Suprapubic skin (tissue), 4 donors: Measurements from ENCODE around the gene CSF1R. TPM values are rescaled to one million over a fixed set of nuclear protein-coding genes. Genes with fewer than 3 reads are reported as not detected.

Experiments used
- DNase-seq, 2 donors: peaks; one replicate each; pipeline ENCODE4 v3.0.0-alpha.2; 2019; ENCODE audit warnings: low spot score in 2 of 2
- H3K27ac ChIP-seq: fragments of 200-600 bp; sonication (generic); one replicate; pipeline ENCODE4 v1.5.1; 2019
- H3K27me3 ChIP-seq: fragments of 200-600 bp; sonication (generic); one replicate; pipeline ENCODE4 v1.5.1; 2019
- H3K36me3 ChIP-seq: fragments of 200-600 bp; sonication (generic); one replicate; pipeline ENCODE4 v1.5.1; 2019
- H3K4me1 ChIP-seq: fragments of 200-600 bp; sonication (generic); one replicate; pipeline ENCODE4 v1.5.1; 2019
- H3K4me3 ChIP-seq: fragments of 200-600 bp; sonication (generic); one replicate; pipeline ENCODE4 v1.5.1; 2019; ENCODE audit warnings: mild to moderate bottlenecking
- H3K9me3 ChIP-seq: fragments of 200-600 bp; sonication (generic); one replicate; pipeline ENCODE4 v1.5.1; 2019
- CTCF ChIP-seq, 2 donors: fragments of 200-600 bp in 1 of 2; fragments of 450-650 bp in 1 of 2; sonication (generic) in 1 of 2; IDR thresholded peaks; one replicate each; pipeline ENCODE4 v1.5.1; 2016 to 2019; ENCODE audit warnings: antibody characterized with exemption in 2 of 2, mild to moderate bottlenecking in 1 of 2, moderate library complexity in 1 of 2
- EP300 ChIP-seq: sonication (generic); formaldehyde crosslinking; IDR thresholded peaks from one replicate; pipeline ENCODE4 v1.6.1; 2017; ENCODE audit warnings: antibody characterized with exemption
- POLR2A ChIP-seq, 2 donors: fragments of 450-650 bp; IDR thresholded peaks; one replicate each; pipeline ENCODE4 v1.6.1; 2017; ENCODE audit warnings: antibody characterized with exemption in 2 of 2, mild to moderate bottlenecking in 2 of 2, moderate library complexity in 2 of 2
- POLR2AphosphoS5 ChIP-seq, 3 donors: sonication (generic); formaldehyde crosslinking; IDR thresholded peaks; one replicate each; pipeline ENCODE4 v1.6.1; 2017; ENCODE audit warnings: antibody characterized with exemption in 3 of 3
- WGBS: methylation state at CpG from one replicate; pipeline ENCODE4 v1.1.5; 2018; 5-methylcytosine and 5-hydroxymethylcytosine counted together
- total RNA-seq, 4 donors: library from RNA; depleted of rRNA; stranded (reverse); fragments of >200 nt; gene quantifications; one replicate each; pipeline ENCODE4 v1.1.0, GENCODE V29; 2016

CSF1R gene
- total RNA-seq, 4 donors from 2014 or later = 9.9 to 39.7 (median 19.7) TPM

GRCh38 chr5:150057511-150057910 lies 28.8 kb downstream of the CSF1R start:
- Histone ChIP-seq H3K4me3 (no peak overlapping the region), H3K36me3 (peaks cover 31% of the 10 kb centered on the region), H3K4me1 (no peaks in the 10 kb centered on the region), H3K9me3 (no peaks in the 10 kb centered on the region), H3K27ac (no peak overlapping the region), H3K27me3 (no peaks in the 10 kb centered on the region)
- TF ChIP-seq POLR2A (IDR thresholded peaks at IDR 0.05) (no peak), CTCF (IDR thresholded peaks at IDR 0.05) (no peak), POLR2AphosphoS5 (IDR thresholded peaks at IDR 0.05) (no peak), EP300 (no peak)
- WGBS = 100% methylated on average over 2 of the region's 2 CpGs
- no peak for DNase-seq

- Histone ChIP-seq H3K9me3 (no peaks in the 10 kb centered on the region), H3K4me3 (no peak overlapping the region), H3K36me3 (peaks cover 36% of the 10 kb centered on the region), H3K4me1 (no peaks in the 10 kb centered on the region), H3K27me3 (no peaks in the 10 kb centered on the region), H3K27ac (no peak overlapping the region)
- peak in 1 of 2 donors; percentile 43 for DNase-seq
- 40% methylated on average over 8 of the region's 8 CpGs for WGBS
- TF ChIP-seq EP300 (no peak), CTCF (IDR thresholded peaks at IDR 0.05) (no peak), POLR2A (IDR thresholded peaks at IDR 0.05) (no peak), POLR2AphosphoS5 (IDR thresholded peaks at IDR 0.05) (no peak)
These were observed 29.3 kb downstream of the CSF1R start for GRCh38 chr5:150057052-150057451.

GRCh38 chr5:150056075-150056443 lies 30.3 kb downstream of the CSF1R start:
- Histone ChIP-seq H3K27ac (no peak overlapping the region), H3K9me3 (no peaks in the 10 kb centered on the region), H3K4me1 (no peaks in the 10 kb centered on the region), H3K27me3 (no peaks in the 10 kb centered on the region), H3K4me3 (no peak overlapping the region), H3K36me3 (peaks cover 46% of the 10 kb centered on the region)
- 98% methylated on average over 8 of the region's 9 CpGs for WGBS
- no peak for TF ChIP-seq CTCF (IDR thresholded peaks at IDR 0.05)
- TF ChIP-seq POLR2AphosphoS5 (IDR thresholded peaks at IDR 0.05) = no peak
- no peak for TF ChIP-seq POLR2A (IDR thresholded peaks at IDR 0.05)
- no peak for TF ChIP-seq EP300
- DNase-seq = peak in 1 of 2 donors; percentile 47

GRCh38 chr5:150055326-150056074 lies 30.9 kb downstream of the CSF1R start:
- Histone ChIP-seq H3K27ac (no peak overlapping the region), H3K27me3 (no peaks in the 10 kb centered on the region), H3K9me3 (no peaks in the 10 kb centered on the region), H3K4me1 (no peaks in the 10 kb centered on the region), H3K36me3 (peaks cover 51% of the 10 kb centered on the region), H3K4me3 (no peak overlapping the region)
- WGBS = 88% methylated on average over 14 of the region's 14 CpGs
- peak in 1 of 2 donors; percentile 44 for DNase-seq
- no peak for TF ChIP-seq POLR2A (IDR thresholded peaks at IDR 0.05)
- TF ChIP-seq CTCF (IDR thresholded peaks at IDR 0.05) = no peak
- TF ChIP-seq EP300 = no peak
- no peak for TF ChIP-seq POLR2AphosphoS5 (IDR thresholded peaks at IDR 0.05)

GRCh38 chr5:150054569-150054968 lies 31.8 kb downstream of the CSF1R start:
- Histone ChIP-seq H3K27ac (no peak overlapping the region), H3K4me1 (no peaks in the 10 kb centered on the region), H3K9me3 (no peaks in the 10 kb centered on the region), H3K36me3 (peaks cover 60% of the 10 kb centered on the region), H3K27me3 (no peaks in the 10 kb centered on the region), H3K4me3 (no peak overlapping the region)
- TF ChIP-seq CTCF (IDR thresholded peaks at IDR 0.05) = no peak
- no peak for TF ChIP-seq POLR2AphosphoS5 (IDR thresholded peaks at IDR 0.05)
- no peak for TF ChIP-seq EP300
- TF ChIP-seq POLR2A (IDR thresholded peaks at IDR 0.05) = no peak
- WGBS = 97% methylated on average over 2 of the region's 2 CpGs
- DNase-seq = no peak
